Thoracic aorta (tissue), 2 donors: ENCODE data around the gene UBE2O. TPM values are rescaled to one million over a fixed set of nuclear protein-coding genes. Genes with fewer than 3 reads are reported as not detected.

Experiments used
- ATAC-seq: fragments of 150-250 bp; one replicate; pipeline ENCODE4 v1.8.0; 2017; ENCODE audit warnings: low read depth; ENCODE audit not compliant: insufficient number of reproducible peaks, low FRiP score
- DNase-seq: peaks from one replicate; pipeline ENCODE4 v3.0.0-alpha.2; 2020; ENCODE audit warnings: low spot score
- H3K27ac ChIP-seq, 2 donors: fragments of 200-600 bp; sonication (generic); 1 replicate in 1 of 2; 2 replicates in 1 of 2; pipeline ENCODE4 v1.5.1; 2016; ENCODE audit warnings: mild to moderate bottlenecking in 2 of 2, moderate library complexity in 2 of 2
- H3K27me3 ChIP-seq: fragments of 200-600 bp; sonication (generic); replicated peaks from 2 replicates; pipeline ENCODE4 v1.6.0; 2016; ENCODE audit warnings: mild to moderate bottlenecking; ENCODE audit not compliant: insufficient read depth
- H3K36me3 ChIP-seq: fragments of 200-600 bp; sonication (generic); one replicate; pipeline ENCODE4 v1.5.1; 2016
- H3K4me1 ChIP-seq, 2 donors: fragments of 200-600 bp; sonication (generic); 1 replicate in 1 of 2; 2 replicates in 1 of 2; pipeline versions ENCODE4 v1.5.1 to v1.6.0; 2016; ENCODE audit warnings: low read depth in 2 of 2, mild to moderate bottlenecking in 1 of 2; ENCODE audit not compliant: control insufficient read depth in 1 of 2
- H3K4me3 ChIP-seq: fragments of 200-600 bp; sonication (generic); 2 replicates; pipeline ENCODE4 v1.5.1; 2016; ENCODE audit warnings: mild to moderate bottlenecking
- H3K9me3 ChIP-seq: fragments of 200-600 bp; sonication (generic); 2 replicates; pipeline ENCODE4 v1.5.1; 2016
- CTCF ChIP-seq: fragments of 200-600 bp; sonication (generic); IDR thresholded peaks from one replicate; pipeline ENCODE4 v1.5.1; 2019; ENCODE audit warnings: antibody characterized with exemption
- total RNA-seq, 2 donors: library from RNA; depleted of rRNA; stranded (reverse); fragments of >200 nt; gene quantifications; one replicate each; pipeline versions ENCODE4 v1.1.0 to v1.2.3, GENCODE V29; 2016

Gene UBE2O
- total RNA-seq, 2 donors from 2014 or later: 16.4 to 31.1 TPM

- no peak for TF ChIP-seq CTCF
- Histone ChIP-seq H3K27ac (no peak overlapping the region), H3K4me1 (no peaks in the 10 kb centered on the region), H3K4me3 (no peak overlapping the region), H3K27me3 (no peaks in the 10 kb centered on the region), H3K9me3 (no peaks in the 10 kb centered on the region), H3K36me3 (peaks cover 6% of the 10 kb centered on the region)
- no peak for DNase-seq
- ATAC-seq: no peak
Measured at GRCh38 chr17:76471498-76472257, 18.7 kb upstream of the UBE2O start.

GRCh38 chr17:76469991-76470739, 17.2 kb upstream of the UBE2O start:
- no peak overlapping the region for H3K4me3 ChIP-seq
- no peaks in the 10 kb centered on the region for H3K27me3 ChIP-seq
- H3K36me3 ChIP-seq: peaks cover 6% of the 10 kb centered on the region
- no peak for TF ChIP-seq CTCF
- ATAC-seq (no peak), DNase-seq (no peak)
- H3K9me3 ChIP-seq: no peaks in the 10 kb centered on the region
- H3K27ac ChIP-seq: no peak overlapping the region
- no peaks in the 10 kb centered on the region for H3K4me1 ChIP-seq

GRCh38 chr17:76469076-76469990, 16.4 kb upstream of the UBE2O start:
- ATAC-seq (no peak), DNase-seq (no peak)
- no peak for TF ChIP-seq CTCF
- Histone ChIP-seq H3K27me3 (no peaks in the 10 kb centered on the region), H3K4me1 (no peaks in the 10 kb centered on the region), H3K27ac (no peak overlapping the region), H3K9me3 (no peaks in the 10 kb centered on the region), H3K4me3 (no peak overlapping the region), H3K36me3 (peaks cover 6% of the 10 kb centered on the region)

GRCh38 chr17:76468634-76469010, 15.7 kb upstream of the UBE2O start:
- Histone ChIP-seq H3K4me1 (no peaks in the 10 kb centered on the region), H3K9me3 (no peaks in the 10 kb centered on the region), H3K27ac (no peak overlapping the region), H3K27me3 (no peaks in the 10 kb centered on the region), H3K36me3 (peaks cover 6% of the 10 kb centered on the region), H3K4me3 (no peak overlapping the region)
- no peak for TF ChIP-seq CTCF
- ATAC-seq: no peak
- DNase-seq: no peak
